PC-9 (cell line): ENCODE results near the gene KRTAP19-3. TPM values are rescaled to one million over a fixed set of nuclear protein-coding genes. Genes with fewer than 3 reads are reported as not detected.

Experiments
- BruUV-seq: library from RNA; stranded (reverse); fragments of 400-500 nt; replicated peaks from 2 replicates; lab custom pipeline; 2021; lab: Mats Ljungman, UMichigan
- CTCF ChIA-PET: fragments of 300-600 bp; sonication (Branson Sonifier 250); formaldehyde crosslinking; loops from one replicate; lab custom pipeline; 2022; ENCODE audit warnings: antibody characterized with exemption; lab: Charles Lee
- POLR2A ChIA-PET: fragments of 300-600 bp; sonication (Branson Sonifier 250); formaldehyde crosslinking; loops from one replicate; lab custom pipeline; 2022; ENCODE audit warnings: antibody characterized with exemption; ENCODE audit not compliant: unreplicated experiment; lab: Charles Lee
- DNase-seq, 2 experiments: peaks; one replicate each; pipeline versions ENCODE4 v3.0.0 to v3.0.0-alpha.2; 2015 to 2022; ENCODE audit warnings: mixed read lengths in 1 of 2
- H2AFZ ChIP-seq: fragments of 200-600 bp; sonication (generic); 2 replicates; pipeline ENCODE4 v1.8.1; 2017; ENCODE audit warnings: antibody characterized with exemption
- H3F3A ChIP-seq: fragments of 200-600 bp; sonication (generic); 2 replicates; pipeline ENCODE4 v1.8.1; 2017; ENCODE audit warnings: antibody characterized with exemption, mild to moderate bottlenecking, low read depth; ENCODE audit not compliant: insufficient read depth
- H3K27ac ChIP-seq: fragments of 200-600 bp; sonication (generic); 2 replicates; pipeline ENCODE4 v1.6.1; 2016; ENCODE audit warnings: mixed run types
- H3K27me3 ChIP-seq: fragments of 200-600 bp; sonication (generic); 2 replicates; pipeline ENCODE4 v1.6.1; 2016; ENCODE audit warnings: low read depth, mixed run types; ENCODE audit not compliant: insufficient read depth
- H3K36me3 ChIP-seq: fragments of 200-600 bp; sonication (generic); 2 replicates; pipeline ENCODE4 v1.6.1; 2016; ENCODE audit warnings: low read depth, mixed run types
- H3K4me1 ChIP-seq: fragments of 200-600 bp; sonication (generic); replicated peaks from 2 replicates; pipeline ENCODE4 v1.6.1; 2016; ENCODE audit warnings: mixed run types; ENCODE audit not compliant: insufficient read depth
- H3K4me2 ChIP-seq: fragments of 200-600 bp; sonication (generic); 2 replicates; pipeline ENCODE4 v1.6.1; 2017; ENCODE audit warnings: mixed run types
- H3K4me3 ChIP-seq: fragments of 200-600 bp; sonication (generic); 2 replicates; pipeline ENCODE4 v1.6.1; 2016; ENCODE audit warnings: mixed run types
- H3K79me2 ChIP-seq: fragments of 200-600 bp; sonication (generic); 2 replicates; pipeline ENCODE4 v1.6.1; 2017; ENCODE audit warnings: low read depth, mixed run types
- H3K9me2 ChIP-seq: fragments of 200-600 bp; sonication (generic); 2 replicates; pipeline ENCODE4 v1.8.1; 2017; ENCODE audit warnings: mild to moderate bottlenecking; ENCODE audit not compliant: insufficient read depth
- H3K9me3 ChIP-seq: fragments of 200-600 bp; sonication (generic); 2 replicates; pipeline ENCODE4 v1.8.1; 2016; ENCODE audit warnings: low read depth; ENCODE audit not compliant: insufficient read depth
- H4K20me1 ChIP-seq: fragments of 200-600 bp; sonication (generic); 2 replicates; pipeline ENCODE4 v1.8.1; 2017; ENCODE audit not compliant: insufficient read depth
- CTCF ChIP-seq: fragments of 200-600 bp; sonication (generic); conservative IDR thresholded peaks from 2 replicates; pipeline ENCODE4 v1.6.1; 2017; ENCODE audit warnings: mixed run types, antibody characterized with exemption, mild to moderate bottlenecking, moderate library complexity
- EZH2 ChIP-seq: fragments of 200-600 bp; sonication (generic); IDR thresholded peaks from 2 replicates; pipeline ENCODE4 v1.8.0; 2017; ENCODE audit warnings: antibody characterized with exemption, low read depth
- intact Hi-C: fragments of 100-400 bp; cut with micrococcal nuclease; formaldehyde crosslinking; loops from one replicate; pipeline ENCODE4 v1.10.0; 2022; ENCODE audit not compliant: unreplicated experiment
- total RNA-seq: library from RNA; stranded (reverse); gene quantifications from 2 replicates; pipeline ENCODE4 v1.2.3, GENCODE V29; 2021

KRTAP19-3 gene
- total RNA-seq, 1 experiment from 2014 or later, result not detected

- H3K9me3 ChIP-seq, result no peaks in the 10 kb centered on the region
- no TSS peak for BruUV-seq
- H3K9me2 ChIP-seq, result no peaks in the 10 kb centered on the region
- no peak within 1 kb of the TSS for H2AFZ ChIP-seq
- intact Hi-C loops, result no loop called here
- no peak within 1 kb of the TSS for H3K27ac ChIP-seq
- CTCF ChIA-PET, result no interaction called here
- no peaks in the 10 kb centered on the region for H3K79me2 ChIP-seq
- H3K4me2 ChIP-seq, result no peak within 1 kb of the TSS
- no peaks in the 10 kb centered on the region for H4K20me1 ChIP-seq
- H3K36me3 ChIP-seq, result no peaks in the 10 kb centered on the region
- no peaks in the 10 kb centered on the region for H3F3A ChIP-seq
- POLR2A ChIA-PET, result interaction anchor here (0.7 kb wide), 1 partner anchor 333 kb away, joined by 3 read pairs; no protein-coding TSS in a partner anchor
- no peak for DNase-seq
- no peaks in the 10 kb centered on the region for H3K27me3 ChIP-seq
- H3K4me3 ChIP-seq, result no peak within 1 kb of the TSS
- no peaks in the 10 kb centered on the region for H3K4me1 ChIP-seq
- no peak for TF ChIP-seq CTCF
- no peak for TF ChIP-seq EZH2
Observed at GRCh38 chr21:30487336-30487735, 4.5 kb downstream of the KRTAP19-3 start, which contains the start of gene KRTAP19-2. Gene KRTAP19-2, minus strand, starts transcription at chr21:30487436. Its CDS starts 88 bp downstream, at chr21:30487348.

- no peaks in the 10 kb centered on the region for H3K9me3 ChIP-seq
- DNase-seq, result no peak
- no peaks in the 10 kb centered on the region for H3K36me3 ChIP-seq
- no peaks in the 10 kb centered on the region for H3K4me1 ChIP-seq
- ChIA-PET POLR2A (no interaction called here), CTCF (no interaction called here)
- H3K4me2 ChIP-seq, result no peak overlapping the region
- H4K20me1 ChIP-seq, result no peaks in the 10 kb centered on the region
- H2AFZ ChIP-seq, result no peak overlapping the region
- H3K9me2 ChIP-seq, result no peaks in the 10 kb centered on the region
- H3K27ac ChIP-seq, result no peak overlapping the region
- BruUV-seq, result no TSS peak
- intact Hi-C loops, result no loop called here
- H3K4me3 ChIP-seq, result no peak overlapping the region
- no peaks in the 10 kb centered on the region for H3K79me2 ChIP-seq
- TF ChIP-seq EZH2, result no peak
- TF ChIP-seq CTCF, result no peak
- no peaks in the 10 kb centered on the region for H3F3A ChIP-seq
- H3K27me3 ChIP-seq, result no peaks in the 10 kb centered on the region
Observed at GRCh38 chr21:30486180-30486579, 5.6 kb downstream of the KRTAP19-3 start.

GRCh38 chr21:30482130-30482529 lies 9.7 kb downstream of the KRTAP19-3 start:
- intact Hi-C loops, result no loop called here
- BruUV-seq, result no TSS peak
- Histone ChIP-seq H3K27me3 (no peaks in the 10 kb centered on the region), H3K9me2 (no peaks in the 10 kb centered on the region), H3K79me2 (no peaks in the 10 kb centered on the region), H3K9me3 (no peaks in the 10 kb centered on the region), H4K20me1 (no peaks in the 10 kb centered on the region), H3K4me1 (no peaks in the 10 kb centered on the region), H3K36me3 (no peaks in the 10 kb centered on the region), H3K4me2 (no peak overlapping the region), H3F3A (no peaks in the 10 kb centered on the region), H3K27ac (no peak overlapping the region), H3K4me3 (no peak overlapping the region), H2AFZ (no peak overlapping the region)
- CTCF ChIA-PET, result no interaction called here
- TF ChIP-seq EZH2, result no peak
- no peak for TF ChIP-seq CTCF
- POLR2A ChIA-PET, result no interaction called here
- no peak for DNase-seq
